WI38 (cell line): ENCODE data around the gene COL28A1.
"Not testable (repeated sequence)": the region's sequence is repeated elsewhere in the genome, so short reads cannot be mapped to it uniquely, and the experiment has no call there.

Experiments used
- H3K4me3 ChIP-seq: 2 replicates; pipeline ENCODE4 v1.5.1; 2011; ENCODE audit warnings: low read depth, mild to moderate bottlenecking, control low read depth, low read length
- TF ChIP-seq, protein P1 (sequence below): IDR thresholded peaks from 2 replicates; pipeline ENCODE4 v1.5.1; 2012; ENCODE audit warnings: low read depth, mild to moderate bottlenecking, control low read depth, low read length

The COL28A1 gene

DNA sequence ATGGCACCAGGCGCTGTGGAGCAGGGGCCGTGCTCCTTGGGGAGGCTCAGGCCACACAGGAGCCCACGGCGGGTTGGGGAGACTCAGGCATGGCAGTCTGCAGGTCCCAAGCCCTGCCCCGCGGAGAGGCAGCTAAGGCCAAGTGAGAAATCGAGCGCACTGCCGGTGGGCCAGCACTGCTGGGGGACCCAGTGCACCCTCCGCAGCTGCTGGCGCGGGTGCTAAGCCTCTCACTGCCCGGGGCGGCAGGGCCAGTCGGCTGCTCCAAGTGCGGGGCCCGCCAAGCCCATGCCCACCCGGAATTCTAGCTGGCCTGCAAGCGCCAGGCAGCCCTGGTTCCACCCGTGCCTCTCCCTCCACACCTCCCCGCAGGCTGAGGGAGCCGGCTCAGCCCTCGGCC is 57.1 kb downstream of the COL28A1 start:
- TF ChIP-seq, protein P1, sequence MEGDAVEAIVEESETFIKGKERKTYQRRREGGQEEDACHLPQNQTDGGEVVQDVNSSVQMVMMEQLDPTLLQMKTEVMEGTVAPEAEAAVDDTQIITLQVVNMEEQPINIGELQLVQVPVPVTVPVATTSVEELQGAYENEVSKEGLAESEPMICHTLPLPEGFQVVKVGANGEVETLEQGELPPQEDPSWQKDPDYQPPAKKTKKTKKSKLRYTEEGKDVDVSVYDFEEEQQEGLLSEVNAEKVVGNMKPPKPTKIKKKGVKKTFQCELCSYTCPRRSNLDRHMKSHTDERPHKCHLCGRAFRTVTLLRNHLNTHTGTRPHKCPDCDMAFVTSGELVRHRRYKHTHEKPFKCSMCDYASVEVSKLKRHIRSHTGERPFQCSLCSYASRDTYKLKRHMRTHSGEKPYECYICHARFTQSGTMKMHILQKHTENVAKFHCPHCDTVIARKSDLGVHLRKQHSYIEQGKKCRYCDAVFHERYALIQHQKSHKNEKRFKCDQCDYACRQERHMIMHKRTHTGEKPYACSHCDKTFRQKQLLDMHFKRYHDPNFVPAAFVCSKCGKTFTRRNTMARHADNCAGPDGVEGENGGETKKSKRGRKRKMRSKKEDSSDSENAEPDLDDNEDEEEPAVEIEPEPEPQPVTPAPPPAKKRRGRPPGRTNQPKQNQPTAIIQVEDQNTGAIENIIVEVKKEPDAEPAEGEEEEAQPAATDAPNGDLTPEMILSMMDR: no peak
- no peak overlapping the region for H3K4me3 ChIP-seq

DNA sequence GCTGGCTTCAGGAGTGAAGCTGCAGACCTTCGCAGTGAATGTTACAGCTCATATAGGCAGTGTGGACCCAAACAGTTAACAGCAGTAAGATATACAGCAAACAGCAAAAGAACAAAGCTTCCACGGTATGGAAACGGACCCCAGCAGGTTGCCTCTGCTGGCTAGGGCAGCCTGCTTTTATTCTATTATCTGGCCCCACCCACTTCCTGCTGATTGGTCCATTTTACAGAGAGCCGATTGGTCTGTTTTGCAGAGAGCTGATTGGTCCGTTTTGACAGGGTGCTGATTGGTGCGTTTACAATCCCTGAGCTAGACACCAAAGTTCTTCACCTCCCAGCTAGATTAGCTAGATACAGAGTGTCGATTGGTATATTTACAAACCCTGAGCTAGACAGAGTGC is 58.0 kb downstream of the COL28A1 start:
- H3K4me3 ChIP-seq: not testable (repeated sequence)

DNA sequence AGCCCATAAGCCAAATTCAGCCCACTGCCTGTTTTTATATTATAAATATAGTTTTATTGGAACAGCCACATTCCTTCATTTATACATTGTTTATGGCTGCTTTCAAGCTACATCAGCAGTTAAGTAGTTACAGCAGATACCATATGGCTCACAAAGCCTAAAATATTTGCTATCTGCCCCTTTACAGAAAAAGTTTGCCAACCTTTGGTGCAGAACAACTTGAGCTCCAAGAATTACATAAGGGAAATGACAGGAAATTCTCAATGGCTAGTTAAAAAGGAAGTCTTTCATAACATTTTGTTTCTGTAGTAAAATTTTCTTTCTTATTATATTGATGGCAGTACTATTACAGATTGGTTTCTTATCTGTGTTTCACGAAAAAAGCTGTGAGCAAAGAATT is 59.3 kb downstream of the COL28A1 start:
- TF ChIP-seq, protein P1: no peak
- no peak overlapping the region for H3K4me3 ChIP-seq

DNA sequence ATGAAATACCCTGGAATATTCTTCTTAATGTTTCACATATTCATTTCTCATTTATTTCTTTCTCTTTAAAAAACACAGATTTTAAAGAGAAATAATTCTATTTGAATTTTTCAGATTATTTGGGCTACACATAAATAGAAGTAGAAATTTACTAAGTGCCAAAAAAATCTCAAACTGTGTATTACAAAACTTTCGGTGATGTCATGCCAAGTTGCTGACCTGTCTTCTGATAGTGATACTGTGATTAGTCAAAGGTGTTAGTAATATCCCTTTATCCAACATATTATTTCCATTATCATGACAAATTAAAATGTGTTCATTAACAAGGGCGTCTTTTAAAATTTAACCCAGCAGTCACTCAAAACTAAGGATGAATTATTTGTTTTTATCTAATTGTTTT is 60.1 kb downstream of the COL28A1 start:
- H3K4me3 ChIP-seq: no peak overlapping the region
- TF ChIP-seq, protein P1: no peak

DNA sequence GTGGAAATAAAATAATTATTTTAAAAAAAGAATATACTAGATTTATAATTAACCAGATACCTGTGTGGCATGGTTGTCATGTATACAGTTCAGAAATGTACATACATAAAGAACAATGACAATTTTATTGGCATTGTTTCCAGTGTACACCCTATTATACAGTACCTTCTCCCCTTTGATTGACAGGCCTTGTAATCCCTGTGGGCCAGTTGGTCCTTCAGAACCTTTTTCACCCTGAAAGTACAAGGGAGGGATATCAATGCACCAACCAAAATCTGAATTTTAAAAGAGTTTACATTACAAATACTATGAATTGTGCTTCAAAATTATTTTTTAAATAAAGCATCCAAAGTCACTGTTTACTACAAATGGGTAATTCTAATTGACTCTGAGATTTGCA is 61.2 kb downstream of the COL28A1 start:
- TF ChIP-seq, protein P1: no peak
- H3K4me3 ChIP-seq: no peak overlapping the region

DNA sequence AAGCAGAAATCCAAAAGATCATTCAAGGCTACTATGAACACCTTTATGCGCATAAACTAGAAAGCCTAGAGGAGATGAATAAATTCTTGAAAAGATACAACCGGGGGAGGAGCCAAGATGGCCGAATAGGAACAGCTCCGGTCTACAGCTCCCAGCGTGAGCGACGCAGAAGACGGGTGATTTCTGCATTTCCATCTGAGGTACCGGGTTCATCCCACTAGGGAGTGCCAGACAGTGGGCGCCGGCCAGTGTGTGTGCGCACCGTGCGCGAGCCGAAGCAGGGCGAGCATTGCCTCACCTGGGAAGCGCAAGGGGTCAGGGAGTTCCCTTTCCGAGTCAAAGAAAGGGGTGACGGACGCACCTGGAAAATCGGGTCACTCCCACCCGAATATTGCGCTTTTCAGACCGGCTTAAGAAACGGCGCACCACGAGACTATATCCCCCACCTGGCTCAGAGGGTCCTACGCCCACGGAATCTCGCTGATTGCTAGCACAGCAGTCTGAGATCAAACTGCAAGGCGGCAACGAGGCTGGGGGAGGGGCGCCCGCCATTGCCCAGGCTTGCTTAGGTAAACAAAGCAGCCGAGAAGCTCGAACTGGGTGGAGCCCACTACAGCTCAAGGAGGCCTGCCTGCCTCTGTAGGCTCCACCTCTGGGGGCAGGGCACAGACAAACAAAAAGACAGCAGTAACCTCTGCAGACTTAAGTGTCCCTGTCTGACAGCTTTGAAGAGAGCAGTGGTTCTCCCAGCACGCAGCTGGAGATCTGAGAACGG is 70.5 kb downstream of the COL28A1 start:
- H3K4me3 ChIP-seq: not testable (repeated sequence)

DNA sequence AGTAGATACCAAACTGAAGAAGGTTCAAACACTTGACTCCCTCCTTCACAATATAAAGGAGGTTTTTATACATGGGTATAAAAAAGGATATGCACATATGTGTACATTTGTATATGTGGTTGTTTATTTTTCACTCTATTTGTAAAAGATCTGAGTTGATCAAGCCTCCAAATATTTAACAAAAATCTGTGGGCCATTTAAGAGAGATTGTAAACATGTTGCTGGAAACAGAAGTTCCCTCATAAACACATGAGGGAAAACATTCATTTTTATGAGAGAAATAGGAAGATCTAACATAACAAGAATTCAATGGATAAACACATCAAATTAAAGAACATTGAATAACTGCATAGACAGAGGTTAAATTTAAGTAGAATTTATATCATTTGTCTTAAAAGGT is 81.7 kb downstream of the COL28A1 start:
- no peak overlapping the region for H3K4me3 ChIP-seq
- TF ChIP-seq, protein P1: no peak

DNA sequence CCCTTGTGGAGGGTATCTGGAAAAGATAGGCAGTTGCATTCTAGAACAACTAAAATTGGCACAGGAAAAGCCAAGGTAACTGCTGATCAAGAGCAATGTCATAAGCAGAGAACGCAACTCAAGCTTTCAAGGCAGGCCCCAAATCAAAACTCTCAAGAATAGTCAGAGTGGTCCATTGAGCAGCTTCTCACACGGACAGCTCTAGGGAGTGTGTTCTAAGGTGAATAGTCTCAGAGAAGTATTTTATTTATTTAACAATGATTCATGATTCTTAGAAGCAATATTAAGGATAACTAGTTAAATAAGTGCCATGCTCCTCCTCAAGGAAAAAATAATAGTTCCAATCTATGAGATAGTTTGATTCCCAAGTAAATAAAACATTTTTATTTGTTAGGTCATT is 83.0 kb downstream of the COL28A1 start:
- no peak overlapping the region for H3K4me3 ChIP-seq
- TF ChIP-seq, protein P1: no peak
